Right atrium auricular region (tissue), 2 donors: ENCODE measurements around the gene OLFM2. TPM values are rescaled to one million over a fixed set of nuclear protein-coding genes. Genes with fewer than 3 reads are reported as not detected.
A peak's percentile ranks its signal among the peaks of the same experiment; 100 is the strongest.
"Not testable (repeated sequence)": the region's sequence is repeated elsewhere in the genome, so short reads cannot be mapped to it uniquely, and the experiment has no call there.

ENCODE experiments used
- DNase-seq: peaks from one replicate; pipeline ENCODE4 v3.0.0-alpha.2; 2019; ENCODE audit warnings: low spot score
- H3K27ac ChIP-seq, 2 donors: fragments of 200-600 bp; sonication (generic); 1 replicate in 1 of 2; 2 replicates in 1 of 2; pipeline ENCODE4 v1.5.1; 2016 to 2019
- H3K27me3 ChIP-seq, 2 donors: fragments of 200-600 bp; sonication (generic); one replicate each; pipeline versions ENCODE4 v1.5.1 to v1.6.0; 2017 to 2019
- H3K36me3 ChIP-seq: fragments of 200-600 bp; sonication (generic); one replicate; pipeline ENCODE4 v1.5.1; 2016
- H3K4me1 ChIP-seq, 2 donors: fragments of 200-600 bp; sonication (generic); one replicate each; pipeline versions ENCODE4 v1.5.1 to v1.6.0; 2017 to 2019
- H3K4me3 ChIP-seq, 2 donors: fragments of 200-600 bp; sonication (generic); 1 replicate in 1 of 2; 2 replicates in 1 of 2; pipeline ENCODE4 v1.5.1; 2017 to 2019; ENCODE audit warnings: mild to moderate bottlenecking in 1 of 2, moderate library complexity in 1 of 2
- H3K9me3 ChIP-seq, 2 donors: fragments of 200-600 bp; sonication (generic); one replicate each; pipeline ENCODE4 v1.5.1; 2019
- CTCF ChIP-seq, 2 donors: fragments of 200-600 bp; sonication (generic); IDR thresholded peaks; one replicate each; pipeline ENCODE4 v1.5.1; 2019; ENCODE audit warnings: antibody characterized with exemption in 2 of 2
- total RNA-seq, 2 donors: library from RNA; depleted of rRNA; stranded (reverse); fragments of >200 nt; gene quantifications; one replicate each; pipeline ENCODE4 v1.1.0, GENCODE V29; 2016

The OLFM2 gene
- total RNA-seq, 2 donors from 2014 or later, result 1.4 to 3.5 TPM

GRCh38 chr19:9828551-9829063, 107.7 kb downstream of the OLFM2 start:
- H3K4me3 ChIP-seq, result peak overlapping the region; percentile 90 to 96
- H3K27me3 ChIP-seq, result no peaks in the 10 kb centered on the region
- H3K36me3 ChIP-seq, result peaks cover 11% of the 10 kb centered on the region
- no peaks in the 10 kb centered on the region for H3K9me3 ChIP-seq
- peak overlapping the region in 1 of 2 donors; percentile 83 for H3K27ac ChIP-seq
- no peak for DNase-seq
- TF ChIP-seq CTCF (IDR thresholded peaks at IDR 0.05), result no peak
- peaks cover 0 to 24% of the 10 kb centered on the region in 2 donors for H3K4me1 ChIP-seq

GRCh38 chr19:9827289-9828238, 108.8 kb downstream of the OLFM2 start, which contains the start of gene UBL5:
Gene UBL5, plus strand, starts transcription at chr19:9827918. Its CDS starts 420 bp downstream, at chr19:9828338.
- peaks cover 0 to 24% of the 10 kb centered on the region in 2 donors for H3K4me1 ChIP-seq
- peak within 1 kb of the TSS; percentile 90 to 96 for H3K4me3 ChIP-seq
- H3K27ac ChIP-seq, result peak within 1 kb of the TSS; percentile 72 to 83
- H3K9me3 ChIP-seq, result no peaks in the 10 kb centered on the region
- peaks cover 11% of the 10 kb centered on the region for H3K36me3 ChIP-seq
- peak; percentile 84 for DNase-seq
- TF ChIP-seq CTCF (IDR thresholded peaks at IDR 0.05), result no peak
- H3K27me3 ChIP-seq, result no peaks in the 10 kb centered on the region

GRCh38 chr19:9823816-9824215, 112.5 kb downstream of the OLFM2 start:
- Histone ChIP-seq H3K27me3 (no peaks in the 10 kb centered on the region), H3K4me3 (no peak overlapping the region), H3K9me3 (no peaks in the 10 kb centered on the region), H3K27ac (no peak overlapping the region), H3K36me3 (no peaks in the 10 kb centered on the region), H3K4me1 (peaks cover 0 to 26% of the 10 kb centered on the region in 2 donors)
- DNase-seq, result no peak
- no peak for TF ChIP-seq CTCF (IDR thresholded peaks at IDR 0.05)

GRCh38 chr19:9820034-9820433, 116.3 kb downstream of the OLFM2 start:
- H3K27me3 ChIP-seq, H3K36me3 ChIP-seq, H3K9me3 ChIP-seq, DNase-seq: not testable (repeated sequence)
- Histone ChIP-seq H3K4me3 (peak overlapping the region in 1 of 2 donors; percentile 92), H3K4me1 (peaks cover 0 to 25% of the 10 kb centered on the region in 2 donors), H3K27ac (peak overlapping the region; percentile 94 to 96)

GRCh38 chr19:9819596-9819909, 116.8 kb downstream of the OLFM2 start:
- Histone ChIP-seq H3K27ac (peak overlapping the region; percentile 94 to 96), H3K36me3 (no peaks in the 10 kb centered on the region), H3K4me3 (peak overlapping the region; percentile 20 to 92), H3K4me1 (peaks cover 0 to 25% of the 10 kb centered on the region in 2 donors), H3K27me3 (no peaks in the 10 kb centered on the region), H3K9me3 (no peaks in the 10 kb centered on the region)
- no peak for DNase-seq
- no peak for TF ChIP-seq CTCF (IDR thresholded peaks at IDR 0.05)
